Epithelial cell of proximal tubule (primary cell): ENCODE results near the gene SNX10. TPM values are rescaled to one million over a fixed set of nuclear protein-coding genes. Genes with fewer than 3 reads are reported as not detected.
A peak's percentile ranks its signal among the peaks of the same experiment; 100 is the strongest.

Source experiments
- DNase-seq: peaks from one replicate; pipeline ENCODE4 v3.0.0-alpha.2; 2011; ENCODE audit warnings: low read depth
- H3K4me3 ChIP-seq: 2 replicates; pipeline ENCODE4 v1.5.1; 2011; ENCODE audit warnings: low read depth, mild to moderate bottlenecking, low read length
- CTCF ChIP-seq: conservative IDR thresholded peaks from 2 replicates; pipeline ENCODE4 v1.5.1; 2012; ENCODE audit warnings: low read depth, mild to moderate bottlenecking, low read length
- total RNA-seq: library from RNA; depleted of rRNA; stranded (reverse); fragments of >200 nt; gene quantifications from 2 replicates; pipeline ENCODE4 v1.2.3, GENCODE V29; 2015

SNX10 gene
- total RNA-seq, 1 donor from 2014 or later = 29.0 TPM

DNA sequence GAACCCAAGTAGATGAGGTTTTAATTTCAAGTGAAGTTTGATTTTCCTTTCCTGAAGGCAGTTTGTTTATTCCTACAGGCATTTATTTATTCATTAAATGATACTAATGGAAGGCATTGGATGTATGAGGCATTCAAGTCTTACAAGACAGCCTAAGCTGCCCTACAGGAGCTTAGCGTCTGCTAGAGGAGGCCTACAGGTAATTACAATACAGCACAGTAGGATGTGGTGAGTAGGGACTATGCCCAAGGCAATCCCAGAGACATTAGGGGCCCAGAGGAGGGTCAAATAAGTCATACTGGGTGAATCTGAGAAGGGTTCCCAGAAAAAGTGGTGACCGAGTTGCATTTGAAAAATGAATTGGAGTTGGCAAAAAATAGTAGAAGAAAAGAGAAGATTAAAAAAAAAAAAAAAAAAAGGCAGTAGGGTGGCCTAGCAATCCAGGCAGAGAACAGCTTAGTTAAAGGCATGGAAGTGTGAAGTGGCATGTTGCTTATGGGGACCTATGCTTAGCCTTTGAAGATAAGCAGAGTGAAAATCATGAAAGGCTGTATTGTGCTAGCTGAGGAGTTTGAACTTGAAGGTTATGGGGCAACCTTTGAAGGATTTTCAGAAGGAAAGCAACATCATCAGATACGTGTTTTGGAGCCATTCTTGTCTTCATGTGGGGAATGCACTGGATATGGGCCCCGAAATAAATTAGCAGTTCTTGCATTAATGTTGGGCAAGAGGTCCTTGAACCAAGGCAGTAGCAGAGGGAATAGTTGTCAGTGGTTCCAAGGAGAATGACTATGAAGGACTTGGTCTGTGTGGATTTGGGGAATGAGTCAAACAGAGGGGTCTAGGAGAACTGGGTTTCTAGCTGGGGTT is 65.5 kb downstream of the SNX10 start:
- TF ChIP-seq CTCF = no peak
- H3K4me3 ChIP-seq = no peak overlapping the region
- no peak for DNase-seq

- no peak for TF ChIP-seq CTCF
- DNase-seq = no peak
- no peak overlapping the region for H3K4me3 ChIP-seq
Measured at GRCh38 chr7:26357799-26358151, 66.1 kb downstream of the SNX10 start.

- DNase-seq = no peak
- TF ChIP-seq CTCF = no peak
- H3K4me3 ChIP-seq = no peak overlapping the region
Measured at GRCh38 chr7:26360650-26361049, 69.0 kb downstream of the SNX10 start.

- DNase-seq = no peak
- H3K4me3 ChIP-seq = no peak overlapping the region
- no peak for TF ChIP-seq CTCF
Measured at GRCh38 chr7:26361637-26362036, 70.0 kb downstream of the SNX10 start.

DNA sequence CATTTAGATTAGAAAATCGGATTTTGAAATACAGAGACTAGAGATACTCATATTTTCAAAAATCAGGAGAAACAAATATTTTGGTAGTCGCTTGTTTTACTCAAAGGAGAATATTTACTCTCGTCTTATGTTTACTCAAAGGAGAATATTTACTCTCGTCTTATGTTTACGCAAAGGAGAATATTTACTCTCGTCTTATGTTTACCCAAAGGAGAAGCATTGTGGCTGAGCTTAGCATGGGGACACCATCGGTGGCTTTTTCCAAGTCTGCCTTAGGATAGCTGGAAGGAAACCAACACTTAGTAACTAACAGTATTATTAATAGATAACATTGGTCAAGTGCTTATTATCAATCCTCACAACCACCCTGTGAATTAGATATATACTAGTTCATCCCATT is 71.8 kb downstream of the SNX10 start:
- DNase-seq = no peak
- no peak for TF ChIP-seq CTCF
- no peak overlapping the region for H3K4me3 ChIP-seq

DNA sequence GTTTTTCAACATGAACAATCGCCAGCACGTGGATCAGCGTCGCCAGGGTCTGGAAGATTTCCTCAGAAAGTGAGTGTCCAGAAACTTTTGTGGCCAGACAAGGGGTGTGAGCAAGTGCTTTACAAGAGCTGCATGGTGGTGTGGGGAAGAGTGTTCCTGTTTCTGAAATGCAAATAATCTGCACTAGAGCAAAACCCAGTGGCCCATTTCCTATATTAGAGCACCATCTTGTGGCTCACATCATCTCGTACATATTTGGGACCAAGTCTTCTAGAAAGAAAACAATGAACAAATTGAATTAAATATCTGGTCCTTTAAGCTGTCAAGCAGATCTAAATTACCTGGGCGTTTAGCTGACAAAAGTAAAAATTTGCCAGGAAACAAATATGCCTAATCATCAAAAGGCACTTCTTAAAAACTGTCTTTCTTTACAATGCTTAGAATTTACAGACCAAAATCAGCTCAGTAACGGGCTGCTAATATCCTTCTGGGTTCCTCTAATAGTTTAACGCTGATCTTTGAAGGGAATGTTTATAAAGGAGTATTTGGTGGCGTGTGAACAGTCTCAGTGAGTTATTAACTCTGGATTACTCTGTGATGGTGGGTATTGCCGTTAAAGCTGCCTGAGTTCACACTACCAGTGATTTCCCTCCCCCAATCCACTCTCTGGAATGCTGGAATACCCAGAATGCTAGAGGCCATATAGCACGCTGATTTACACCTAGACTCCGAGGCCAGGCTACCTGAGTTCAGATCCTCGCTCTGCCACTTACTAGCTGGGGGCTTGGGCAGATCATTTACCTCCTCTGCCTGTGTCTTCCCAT is 73.6 kb downstream of the SNX10 start:
- peak; percentile 73 for DNase-seq
- no peak overlapping the region for H3K4me3 ChIP-seq
- peak; percentile 82 for TF ChIP-seq CTCF
